CD4-positive, alpha-beta T cell treated with Interleukin-21 for 1 hour (primary cell): ENCODE measurements around the gene DBNL.
"Not testable (repeated sequence)": the region's sequence is repeated elsewhere in the genome, so short reads cannot be mapped to it uniquely, and the experiment has no call there.

Source experiments
- DNase-seq: peaks from one replicate; pipeline ENCODE4 v3.0.0-alpha.2; 2020

The DBNL gene

DNA sequence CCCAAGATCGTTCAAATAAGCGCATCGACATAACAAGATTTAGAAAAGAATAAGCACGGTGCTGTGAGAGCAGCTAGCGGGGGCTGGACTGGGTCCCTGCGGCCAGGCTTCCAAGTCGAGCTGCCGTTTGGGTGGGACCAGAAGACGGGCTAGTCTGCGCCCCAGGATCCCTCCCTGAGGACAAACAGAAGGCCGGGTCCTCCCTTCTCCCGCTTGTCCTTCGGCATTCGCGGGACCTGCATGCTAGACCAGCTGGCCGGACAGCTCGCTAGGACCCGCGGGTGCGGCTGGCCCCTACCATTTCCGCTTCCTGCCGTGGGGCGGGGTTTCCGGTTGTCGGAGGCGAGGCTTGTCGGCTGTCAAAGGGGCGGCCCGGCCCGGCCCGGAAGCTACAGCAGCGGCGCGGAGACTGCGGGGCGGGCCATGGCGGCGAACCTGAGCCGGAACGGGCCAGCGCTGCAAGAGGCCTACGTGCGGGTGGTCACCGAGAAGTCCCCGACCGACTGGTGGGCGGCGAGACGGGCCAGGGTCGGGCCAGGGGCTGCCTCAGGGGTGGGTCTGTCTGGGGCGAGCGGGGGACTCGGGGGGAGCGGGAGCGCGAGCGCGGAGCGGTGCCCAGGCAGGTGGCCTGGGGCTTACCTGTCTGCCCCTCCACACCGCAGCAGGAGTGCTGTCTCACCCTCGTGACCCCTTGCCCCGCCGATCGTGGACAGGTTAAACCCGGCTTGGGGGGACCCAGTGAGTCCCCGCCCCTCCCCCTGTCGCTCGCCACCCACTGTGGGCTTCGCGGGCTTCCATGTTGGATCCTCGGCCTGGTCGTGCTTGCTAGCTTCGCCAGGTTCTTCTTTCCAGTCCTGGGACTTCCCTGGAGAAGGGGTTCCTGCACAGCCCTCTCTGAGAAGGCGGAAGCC lies at the start of gene DBNL:
Gene DBNL (plus strand): TSS at position 388 of the 911 bp plus-strand sequence. CDS start 36 bp downstream, at position 424.
- peak; percentile 86 for DNase-seq

DNA sequence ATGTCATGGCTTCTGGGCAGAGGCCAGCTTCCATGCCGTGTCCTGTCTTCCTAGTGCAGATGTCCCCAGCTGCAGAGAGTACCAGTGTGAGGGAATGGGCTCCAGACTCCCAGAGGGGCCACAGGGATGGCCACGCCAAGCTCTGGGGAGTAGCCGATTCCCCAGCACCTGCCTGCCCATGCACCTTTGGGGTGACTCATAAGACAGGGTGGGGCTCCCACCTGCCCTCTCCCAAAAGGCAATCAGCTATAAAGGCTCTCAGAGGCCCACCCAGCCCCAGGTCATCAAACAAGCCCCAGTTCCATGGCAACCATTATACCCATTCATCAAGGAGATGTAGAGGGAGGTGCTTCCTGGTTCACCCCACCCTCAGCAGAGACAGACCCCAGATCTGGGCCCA lies 47.0 kb upstream of the DBNL start, which contains the start of gene SPDYE1:
Gene SPDYE1 (plus strand): TSS at position 366 of the 400 bp plus-strand sequence. CDS start 2,053 bp downstream, outside the sequence.
- not testable (repeated sequence) for DNase-seq

DNA sequence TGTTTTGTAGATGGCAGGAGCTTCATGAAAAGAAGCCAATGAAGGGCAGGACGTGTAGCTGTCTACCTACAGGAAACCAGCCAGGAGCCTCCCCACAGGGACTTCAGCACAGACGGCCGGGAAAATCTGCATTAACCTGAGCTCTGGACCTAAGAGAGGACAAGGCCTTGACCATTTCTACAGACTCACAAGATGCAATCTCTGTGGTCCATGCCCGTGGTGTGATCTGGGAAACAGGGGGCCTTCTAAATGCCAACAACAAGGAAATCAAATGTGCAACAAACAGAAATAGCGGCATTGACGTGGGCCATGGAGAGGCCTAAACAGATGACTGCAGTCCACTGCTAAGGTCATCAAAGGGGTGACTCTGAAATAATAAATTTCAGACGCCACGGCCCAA lies 32.4 kb upstream of the DBNL start:
- not testable (repeated sequence) for DNase-seq

DNA sequence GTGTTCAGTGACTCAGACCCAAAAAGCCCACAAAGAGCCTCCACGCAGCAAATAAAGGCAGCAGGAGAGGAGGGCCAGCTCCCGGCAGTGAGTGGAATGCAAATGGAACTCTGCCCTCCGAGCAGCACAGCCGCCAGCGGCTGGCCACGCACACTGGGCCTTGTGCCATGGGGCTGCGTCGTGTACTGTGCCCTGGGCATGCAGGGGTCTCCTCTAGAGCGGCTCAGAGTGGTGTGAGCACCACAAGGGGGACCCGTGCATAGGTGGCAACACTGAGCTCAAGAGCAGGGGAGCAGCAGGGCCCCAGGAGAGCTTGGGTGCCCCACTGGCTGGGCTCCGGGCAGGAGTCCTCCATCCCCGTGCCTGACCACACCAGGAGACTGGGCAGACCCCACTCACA lies 29.4 kb upstream of the DBNL start:
- not testable (repeated sequence) for DNase-seq

DNA sequence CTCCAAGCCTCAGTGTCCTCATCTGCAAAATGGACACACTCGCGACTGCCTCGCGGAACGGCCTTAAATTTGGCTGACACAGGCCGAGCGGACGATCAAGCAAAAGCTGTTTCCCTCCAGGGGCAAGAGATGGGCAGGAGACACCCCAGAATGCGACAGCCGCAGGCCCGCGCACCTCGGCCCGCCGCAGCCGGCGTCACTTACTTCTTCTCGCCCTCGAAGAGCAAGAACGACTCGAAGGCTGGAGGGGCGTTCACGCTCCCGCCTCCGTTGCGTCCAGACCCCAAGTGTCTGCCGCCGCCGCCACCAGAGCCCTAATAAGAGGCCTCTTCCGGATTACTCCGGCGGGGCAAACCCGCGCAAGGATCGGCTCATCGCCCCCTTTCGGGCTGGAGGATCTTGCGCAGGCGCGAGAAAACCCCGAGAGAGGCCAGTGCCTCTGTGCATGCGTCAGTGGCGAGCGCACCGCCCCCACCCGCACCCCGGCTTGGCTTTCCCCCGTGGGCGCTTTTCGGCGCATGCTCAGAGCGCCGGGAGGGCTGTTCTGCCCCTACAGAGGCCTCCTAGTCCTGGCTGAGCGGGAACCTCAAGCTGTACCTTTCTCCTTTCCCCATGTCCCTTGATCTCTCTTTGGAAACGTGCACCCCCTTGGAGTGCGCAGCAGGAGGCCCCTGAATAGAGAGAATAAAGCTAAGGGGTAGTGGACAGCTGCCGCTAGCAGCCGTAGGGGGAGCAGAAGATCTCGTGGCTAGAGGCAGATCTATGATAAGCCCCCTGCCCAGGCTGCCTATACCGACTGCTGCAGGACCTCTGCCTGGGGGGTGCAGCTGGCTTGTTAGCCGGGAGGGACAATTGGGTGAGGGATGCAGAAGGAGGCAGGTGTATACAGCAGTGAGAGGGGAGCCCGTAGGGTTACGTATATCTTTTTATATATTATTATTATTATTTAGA lies 25.4 kb upstream of the DBNL start:
- DNase-seq = peak; percentile 100

DNA sequence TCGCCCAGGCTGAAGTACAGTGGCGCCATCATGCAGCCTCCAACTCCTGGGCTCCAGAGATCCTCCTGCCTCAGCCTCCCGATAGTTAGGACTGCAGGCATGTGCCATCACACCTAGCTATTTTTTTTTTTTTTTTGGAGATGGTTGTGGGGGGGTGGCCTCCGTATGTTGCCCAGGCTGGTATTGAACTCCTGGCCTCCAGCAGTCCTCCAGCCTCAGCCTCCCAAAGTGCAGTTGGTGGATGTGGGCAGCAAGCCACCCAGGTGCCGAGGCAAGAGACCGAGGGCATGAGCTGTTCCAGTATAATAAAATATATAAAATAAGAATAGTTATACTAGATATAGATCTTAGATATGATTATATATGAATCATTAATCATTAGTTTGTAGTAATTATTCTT lies 24.7 kb upstream of the DBNL start:
- not testable (repeated sequence) for DNase-seq

DNA sequence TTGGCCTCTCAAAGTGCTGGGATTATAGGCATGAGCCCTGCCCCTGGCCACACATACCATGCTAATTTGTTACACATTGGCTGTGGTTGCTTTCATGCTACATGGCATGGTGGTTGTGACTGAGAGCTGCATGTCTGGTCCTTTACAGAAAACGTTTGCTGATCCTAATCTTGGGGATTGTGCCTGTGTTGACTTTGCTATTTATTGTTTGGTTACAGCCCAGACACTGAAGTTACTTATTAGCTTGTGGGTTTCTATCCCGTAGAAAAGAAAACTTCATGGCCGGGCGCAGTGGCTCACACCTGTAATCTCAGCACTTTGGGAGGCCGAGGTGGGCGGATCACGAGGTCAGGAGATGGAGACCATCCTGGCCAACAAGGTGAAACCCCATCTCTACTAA lies 22.4 kb upstream of the DBNL start:
- DNase-seq = not testable (repeated sequence)

DNA sequence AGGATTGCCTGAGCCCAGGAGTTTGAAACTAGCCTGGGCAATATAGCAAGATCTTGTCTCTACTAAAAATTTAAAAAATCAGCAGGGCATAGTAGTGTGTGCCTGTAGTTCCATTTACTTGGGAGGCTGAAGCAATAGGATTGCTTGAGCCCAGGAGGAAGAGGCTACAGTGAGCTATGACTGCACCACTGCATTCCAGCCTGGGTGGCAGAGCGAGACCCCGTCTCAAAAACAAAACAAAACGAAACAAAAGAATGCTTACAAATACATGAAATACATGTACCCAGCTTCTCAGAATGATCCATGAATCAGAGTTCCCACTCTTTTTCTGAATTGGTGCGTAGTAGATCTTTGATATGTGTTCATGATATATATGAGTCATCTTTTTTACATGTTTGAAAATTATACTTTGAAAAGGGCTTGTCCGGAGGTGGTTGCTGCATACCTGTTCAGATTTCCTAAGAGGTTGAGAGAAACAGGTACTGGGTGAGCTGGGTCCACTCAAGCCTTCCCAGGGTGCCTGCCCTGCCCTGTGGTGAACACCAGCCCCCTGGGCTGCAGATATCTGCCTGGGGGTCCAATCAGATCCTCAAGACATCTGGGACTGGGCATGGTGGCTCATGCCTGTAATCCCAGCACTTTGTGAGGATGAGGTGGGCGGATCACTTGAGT lies 21.6 kb upstream of the DBNL start:
- DNase-seq = not testable (repeated sequence)

DNA sequence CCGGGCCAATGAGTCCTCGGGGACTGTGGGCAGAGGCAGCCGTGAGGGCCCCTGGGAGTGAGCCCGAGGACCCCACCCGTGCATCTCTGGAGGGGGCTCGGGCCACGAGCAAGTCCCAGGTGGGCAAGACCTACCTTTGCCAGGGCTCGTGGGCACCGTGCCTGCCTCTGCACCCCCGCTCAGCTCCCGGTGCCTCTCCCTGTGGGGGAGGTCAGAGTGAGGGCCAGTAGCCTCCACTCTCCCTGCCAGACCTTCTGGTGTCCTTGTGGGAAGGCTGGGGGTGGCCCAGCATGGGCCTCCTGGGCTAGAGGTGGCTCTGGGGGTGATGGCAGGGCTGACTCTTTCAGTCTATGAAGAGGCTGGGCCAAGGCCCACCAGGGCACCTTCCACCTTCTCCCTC lies 15.1 kb upstream of the DBNL start:
- DNase-seq = not testable (repeated sequence)

DNA sequence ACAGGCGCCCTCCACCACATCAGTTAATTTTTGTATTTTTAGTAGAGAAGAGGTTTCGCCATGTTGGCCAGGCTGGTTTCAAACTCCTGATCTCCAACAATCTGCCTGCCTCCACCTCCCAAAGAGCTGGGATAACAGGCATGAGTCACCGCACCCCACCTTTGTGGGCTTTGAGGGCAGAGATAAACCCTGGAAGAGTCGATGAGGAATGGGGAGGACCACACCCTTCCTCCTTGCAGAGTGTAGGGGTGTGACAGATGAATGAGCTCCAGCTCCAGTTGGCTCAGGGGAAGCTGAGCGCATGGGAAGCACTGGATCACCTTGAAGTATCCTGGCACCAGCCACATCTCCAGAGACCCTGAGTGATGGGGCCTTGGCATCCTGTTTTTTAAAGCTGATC lies 14.5 kb upstream of the DBNL start:
- not testable (repeated sequence) for DNase-seq

DNA sequence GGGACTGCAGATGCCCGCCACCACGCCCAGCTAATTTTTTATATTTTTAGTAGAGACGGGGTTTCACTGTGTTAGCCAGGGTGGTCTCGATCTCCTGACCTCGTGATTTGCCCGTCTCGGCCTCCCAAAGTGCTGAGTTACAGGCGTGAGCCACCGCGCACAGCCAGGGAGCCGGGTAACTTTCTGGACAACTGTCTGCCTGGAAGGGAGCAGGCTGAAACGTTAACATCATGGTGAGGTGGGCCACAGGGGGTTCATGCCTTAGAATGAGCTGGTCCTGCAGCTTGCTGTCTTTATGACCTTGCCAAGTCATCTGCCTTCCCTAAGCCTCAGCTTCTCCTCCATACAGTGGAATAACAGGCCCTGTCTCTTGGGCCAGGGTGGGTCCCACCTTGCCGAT lies 13.2 kb upstream of the DBNL start:
- not testable (repeated sequence) for DNase-seq

DNA sequence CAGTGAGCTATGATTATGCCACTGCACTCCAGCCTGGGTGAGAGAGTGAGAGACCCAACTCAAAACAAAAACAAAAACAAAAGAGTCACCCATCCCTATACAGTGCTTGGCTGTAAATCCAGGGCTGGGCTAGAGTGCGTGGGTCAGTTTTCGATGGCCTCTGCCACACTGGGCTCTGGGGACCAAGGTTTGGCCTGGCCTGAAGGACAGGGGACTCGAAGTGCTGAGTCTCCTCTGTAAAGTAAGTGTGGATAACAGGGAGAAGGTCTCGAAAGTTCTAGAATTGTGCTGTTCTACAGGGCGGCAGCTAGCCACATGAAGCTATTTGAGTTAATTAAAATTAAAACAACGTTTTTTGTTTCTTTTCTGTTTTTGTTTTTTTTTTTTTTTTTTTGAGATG lies 12.5 kb upstream of the DBNL start:
- not testable (repeated sequence) for DNase-seq

DNA sequence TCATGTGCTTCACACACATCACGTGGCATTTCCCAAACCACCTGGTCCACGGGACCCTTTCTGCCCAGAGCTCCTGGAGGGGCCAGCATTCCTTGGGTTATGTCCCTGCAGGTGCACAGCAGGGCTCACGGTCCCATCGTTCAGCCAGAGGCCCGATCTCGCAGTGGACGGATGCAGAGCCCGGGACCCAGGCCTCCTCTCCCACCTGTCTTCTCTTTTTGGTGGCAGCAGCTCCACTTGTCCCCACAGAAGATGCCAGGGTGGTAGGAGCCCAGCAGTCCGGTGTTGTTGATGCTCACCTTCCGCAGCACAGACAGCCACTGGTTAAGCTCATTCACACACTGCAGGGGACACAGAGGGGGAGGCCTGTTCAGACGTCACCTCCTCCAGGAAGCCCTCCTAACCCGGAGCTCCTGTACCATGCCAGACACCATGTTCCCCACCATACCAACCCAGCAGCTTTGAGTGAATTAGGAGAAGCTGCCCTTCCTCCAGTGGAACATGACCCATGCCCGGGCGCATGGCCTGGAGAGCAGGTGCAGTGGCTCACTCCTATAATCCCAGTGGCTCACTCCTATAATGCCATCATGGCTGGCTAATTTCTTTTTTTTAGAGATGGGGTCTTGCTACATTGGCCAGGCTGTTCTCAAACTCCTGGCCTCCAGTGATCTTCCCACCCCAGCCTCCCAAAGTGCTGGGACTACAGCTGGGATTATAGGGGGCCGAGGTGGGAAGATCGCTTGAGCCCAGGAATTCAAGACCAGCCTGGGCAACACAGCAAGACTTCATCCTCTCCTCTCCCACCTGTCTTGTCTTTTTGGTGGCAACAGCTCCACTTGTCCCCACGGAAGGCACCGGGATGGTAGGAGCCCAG lies 10.3 kb upstream of the DBNL start:
- DNase-seq = not testable (repeated sequence)

DNA sequence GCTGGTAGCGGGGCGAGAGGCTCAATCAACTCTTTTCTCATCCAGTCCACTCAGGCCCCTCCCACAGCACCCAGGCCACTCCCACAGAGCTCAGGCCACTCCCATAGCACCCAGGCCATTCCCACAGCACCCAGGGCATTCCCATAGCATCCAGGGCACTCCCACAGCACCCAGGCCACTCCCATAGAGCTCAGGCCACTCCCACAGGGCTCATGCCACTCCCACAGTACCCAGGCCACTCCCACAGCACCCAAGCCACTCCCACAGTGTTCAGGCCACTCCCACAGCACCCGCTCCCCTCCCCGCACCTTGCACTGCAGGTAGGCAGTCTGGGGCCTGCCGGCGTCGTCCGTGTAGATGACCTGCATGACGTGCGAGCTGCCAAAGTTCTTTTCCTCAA lies 8.1 kb upstream of the DBNL start:
- DNase-seq = peak; percentile 53

DNA sequence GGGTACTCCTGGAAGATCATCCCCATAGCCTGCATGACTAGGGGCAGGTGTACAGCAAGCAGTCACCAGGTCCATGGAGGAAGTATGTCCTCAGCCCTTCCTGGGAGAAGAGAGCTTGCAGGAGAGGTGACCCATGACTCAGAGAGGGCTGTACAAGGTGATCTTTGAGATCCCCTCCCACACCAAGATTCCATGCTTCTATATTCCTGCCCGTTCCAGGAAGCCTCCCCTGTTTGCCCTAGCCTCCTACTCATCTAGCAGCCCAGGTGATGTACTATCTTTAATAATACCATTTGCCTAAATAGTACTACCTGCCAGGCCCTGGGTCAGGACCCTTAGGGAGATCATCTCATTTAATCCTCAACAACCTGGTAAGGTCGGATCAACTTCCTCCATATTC lies 6.6 kb upstream of the DBNL start:
- not testable (repeated sequence) for DNase-seq

DNA sequence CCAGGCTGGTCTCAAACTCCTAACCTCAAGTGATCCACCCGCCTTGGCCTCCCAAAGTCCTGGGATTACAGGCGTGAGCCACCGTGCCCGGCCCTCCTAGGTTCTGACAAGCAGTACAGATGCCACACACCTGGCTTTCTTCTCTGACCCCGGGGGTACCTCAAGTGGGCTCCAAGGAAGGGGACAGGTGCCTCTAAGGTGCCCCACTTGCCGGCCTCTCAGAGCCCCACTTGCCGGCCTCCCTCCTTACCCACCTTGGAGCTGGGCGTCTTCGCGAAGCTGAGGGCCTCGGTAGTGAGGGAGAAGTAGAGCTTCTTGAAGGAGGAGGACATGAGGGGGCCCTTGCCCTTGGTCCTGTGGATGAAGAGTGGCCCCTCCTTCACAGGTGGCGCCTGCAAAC lies 5.9 kb upstream of the DBNL start:
- not testable (repeated sequence) for DNase-seq

DNA sequence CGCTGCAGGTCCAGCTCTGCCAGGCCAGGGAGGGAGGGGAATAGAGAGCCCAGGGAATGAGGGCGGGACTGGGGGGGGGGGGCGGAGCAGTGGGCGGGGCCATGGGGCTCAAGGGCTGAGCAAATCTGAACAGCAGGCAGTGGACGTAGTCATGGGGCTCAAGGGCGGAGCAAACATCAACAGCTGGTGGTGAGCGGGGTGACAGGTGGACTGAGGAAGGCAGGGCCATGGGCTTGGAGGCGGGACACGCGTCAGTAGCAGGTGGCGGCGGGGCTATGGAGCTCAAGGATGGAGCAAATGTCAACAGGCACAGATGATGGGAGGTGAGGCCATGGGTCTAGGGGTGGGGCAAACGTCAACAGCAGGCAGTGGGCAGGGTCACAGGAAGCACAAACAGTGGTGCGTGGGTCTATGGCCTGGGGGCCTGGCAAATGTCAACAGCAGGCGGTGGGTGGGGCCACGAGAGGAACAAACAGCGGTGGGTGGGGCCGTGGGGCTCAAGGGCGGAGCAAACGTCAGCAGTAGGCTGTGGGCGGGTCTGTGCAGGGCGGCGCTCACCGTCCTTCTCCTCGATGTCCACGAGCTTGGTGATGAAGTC lies 5.4 kb upstream of the DBNL start:
- DNase-seq = peak; percentile 90

DNA sequence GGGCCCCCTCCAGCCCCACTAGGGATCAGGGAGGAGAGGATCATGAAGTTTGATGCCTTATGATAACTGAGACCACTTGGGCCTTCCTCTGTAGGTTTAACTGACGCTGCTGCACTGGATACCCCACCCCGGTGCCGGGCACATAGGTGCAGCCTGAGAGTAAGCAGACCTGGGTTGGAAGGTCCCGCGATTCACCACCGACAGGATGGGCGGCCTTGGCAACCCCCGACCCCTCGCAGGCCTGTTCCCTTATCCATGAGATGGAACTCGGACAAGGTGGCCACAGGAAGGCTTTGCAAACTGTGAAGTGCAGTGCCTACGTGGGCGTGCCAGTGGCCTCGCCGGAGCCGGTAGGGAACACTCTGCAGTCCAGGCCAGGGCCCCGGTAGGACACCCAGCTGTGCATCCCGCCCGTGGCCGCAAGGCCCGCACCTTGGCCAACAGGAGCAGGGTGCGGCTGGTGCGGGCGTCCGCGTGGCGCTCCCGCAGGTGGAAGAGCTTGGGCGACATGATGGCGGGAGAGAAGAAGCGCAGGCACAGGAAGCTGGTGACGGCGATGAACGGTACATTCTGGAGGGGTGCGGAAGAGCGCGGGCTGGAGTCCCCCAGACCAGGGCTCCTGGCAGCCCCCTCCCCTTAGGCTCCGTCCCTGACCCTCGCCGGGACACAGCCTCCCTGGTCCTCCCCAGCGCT lies 4.6 kb upstream of the DBNL start:
- DNase-seq = not testable (repeated sequence)

DNA sequence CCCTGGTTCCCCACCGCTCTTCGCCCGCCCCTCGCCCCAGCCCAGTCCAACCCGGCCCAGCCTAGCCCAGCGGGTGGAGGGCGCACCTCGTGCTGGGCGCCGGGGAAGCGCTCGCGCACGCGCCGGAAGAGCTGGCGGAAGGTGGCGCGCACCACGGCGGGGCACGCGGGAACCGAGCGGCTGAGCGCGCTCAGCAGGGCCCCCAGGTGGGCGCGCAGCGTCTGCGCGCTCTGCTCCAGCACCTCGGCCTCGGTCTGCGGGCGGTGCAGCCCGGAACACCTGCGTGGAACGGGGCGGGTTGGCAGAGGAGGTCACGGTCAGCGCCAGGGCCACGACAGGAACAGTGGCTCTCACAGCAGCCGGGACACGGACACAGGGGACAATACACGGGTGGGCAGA lies 4.0 kb upstream of the DBNL start:
- DNase-seq = peak; percentile 80

DNA sequence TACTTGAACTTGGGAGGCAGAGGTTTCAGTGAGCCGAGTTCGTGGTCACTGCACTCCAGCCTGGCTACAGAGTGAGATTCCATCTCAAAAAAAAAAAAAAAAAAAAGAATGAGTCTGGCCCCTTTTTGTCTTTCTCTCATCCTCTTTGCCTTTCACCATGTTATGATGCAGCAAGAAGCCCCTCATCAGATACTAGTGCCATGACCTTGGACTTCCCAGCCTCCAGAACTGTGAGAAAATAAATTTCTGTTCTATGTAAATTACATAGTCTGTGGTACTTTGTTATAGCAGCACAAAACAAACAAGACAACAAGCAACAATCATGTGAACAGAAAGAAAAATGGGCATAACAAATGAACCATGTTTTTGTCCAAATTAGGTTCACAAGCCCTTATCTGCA lies 2.3 kb upstream of the DBNL start:
- no peak for DNase-seq

DNA sequence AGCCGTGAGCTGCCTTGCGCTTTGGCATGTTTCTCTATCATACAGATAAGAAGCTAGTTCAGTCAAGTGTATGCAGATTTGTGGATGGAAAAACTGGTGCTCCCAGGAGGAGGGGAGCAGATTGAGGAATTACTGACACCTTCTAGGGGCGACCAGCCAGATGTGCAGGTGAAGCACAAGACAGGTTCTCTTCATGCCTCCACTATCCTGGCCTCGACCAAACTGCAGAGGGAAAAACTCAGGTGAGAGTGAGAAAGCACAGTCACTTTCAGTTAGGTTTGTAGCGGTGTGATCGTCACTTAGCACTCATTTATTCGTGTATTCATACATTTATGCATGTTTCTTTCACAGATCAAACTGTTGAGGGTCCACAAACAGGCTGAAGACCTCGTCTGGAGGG lies 600 bp upstream of the DBNL start:
- DNase-seq = no peak
